ENCODE measurements around the gene PRDM4. TPM values are rescaled to one million over a fixed set of nuclear protein-coding genes. Genes with fewer than 3 reads are reported as not detected.
A peak's percentile ranks its signal among the peaks of the same experiment; 100 is the strongest.

Gene PRDM4
- total RNA-seq, 1 donor, result 39.1 TPM

DNA sequence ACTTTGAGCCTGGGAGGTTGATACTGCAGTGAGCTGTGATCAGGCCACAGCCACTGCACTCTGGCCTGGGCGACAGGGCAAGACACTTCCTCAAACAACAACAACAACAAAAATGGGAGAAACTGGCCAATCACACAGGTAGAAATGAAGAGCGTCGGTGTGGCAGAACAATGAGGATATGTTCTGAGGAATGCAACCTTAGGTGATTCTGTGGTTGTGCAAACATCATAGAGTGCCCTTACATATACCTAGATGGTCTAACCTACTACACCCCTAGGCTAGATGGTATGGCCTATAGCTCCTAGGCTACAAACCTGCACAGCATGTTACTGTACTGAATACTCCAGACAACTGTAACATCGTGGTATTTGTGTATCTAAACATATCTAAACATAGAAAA lies 3.7 kb upstream of the PRDM4 start:
- H3K4me2 ChIP-seq (ENCODE audit: insufficient read depth, low read length), result no peak overlapping the region
- no peaks in the 10 kb centered on the region for H3K9me3 ChIP-seq (ENCODE audit: low read depth, low read length)
- H3K4me1 ChIP-seq (ENCODE audit: insufficient read depth, low read length), result peaks cover 12% of the 10 kb centered on the region
- no peak overlapping the region for H3K27ac ChIP-seq (ENCODE audit: low read depth, low read length)
- peaks cover 12% of the 10 kb centered on the region for H3K79me2 ChIP-seq (ENCODE audit: insufficient read depth, low read length)
- TF ChIP-seq, protein P1, sequence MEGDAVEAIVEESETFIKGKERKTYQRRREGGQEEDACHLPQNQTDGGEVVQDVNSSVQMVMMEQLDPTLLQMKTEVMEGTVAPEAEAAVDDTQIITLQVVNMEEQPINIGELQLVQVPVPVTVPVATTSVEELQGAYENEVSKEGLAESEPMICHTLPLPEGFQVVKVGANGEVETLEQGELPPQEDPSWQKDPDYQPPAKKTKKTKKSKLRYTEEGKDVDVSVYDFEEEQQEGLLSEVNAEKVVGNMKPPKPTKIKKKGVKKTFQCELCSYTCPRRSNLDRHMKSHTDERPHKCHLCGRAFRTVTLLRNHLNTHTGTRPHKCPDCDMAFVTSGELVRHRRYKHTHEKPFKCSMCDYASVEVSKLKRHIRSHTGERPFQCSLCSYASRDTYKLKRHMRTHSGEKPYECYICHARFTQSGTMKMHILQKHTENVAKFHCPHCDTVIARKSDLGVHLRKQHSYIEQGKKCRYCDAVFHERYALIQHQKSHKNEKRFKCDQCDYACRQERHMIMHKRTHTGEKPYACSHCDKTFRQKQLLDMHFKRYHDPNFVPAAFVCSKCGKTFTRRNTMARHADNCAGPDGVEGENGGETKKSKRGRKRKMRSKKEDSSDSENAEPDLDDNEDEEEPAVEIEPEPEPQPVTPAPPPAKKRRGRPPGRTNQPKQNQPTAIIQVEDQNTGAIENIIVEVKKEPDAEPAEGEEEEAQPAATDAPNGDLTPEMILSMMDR (IDR thresholded peaks at IDR 0.05; ENCODE audit: extremely low read depth, low read depth, low read length), result no peak
- no peaks in the 10 kb centered on the region for H4K20me1 ChIP-seq (ENCODE audit: insufficient read depth, low read length)
- no peak overlapping the region for H2AFZ ChIP-seq (ENCODE audit: low read length)
- H3K4me3 ChIP-seq (ENCODE audit: insufficient read depth, low read length), result no peak overlapping the region
- H3K27me3 ChIP-seq (ENCODE audit: insufficient read depth, low read length), result no peaks in the 10 kb centered on the region
- no peaks in the 10 kb centered on the region for H3K36me3 ChIP-seq (ENCODE audit: insufficient read depth, low read length)
- no peak for DNase-seq (ENCODE audit: insufficient read length, low spot score, missing footprints)

DNA sequence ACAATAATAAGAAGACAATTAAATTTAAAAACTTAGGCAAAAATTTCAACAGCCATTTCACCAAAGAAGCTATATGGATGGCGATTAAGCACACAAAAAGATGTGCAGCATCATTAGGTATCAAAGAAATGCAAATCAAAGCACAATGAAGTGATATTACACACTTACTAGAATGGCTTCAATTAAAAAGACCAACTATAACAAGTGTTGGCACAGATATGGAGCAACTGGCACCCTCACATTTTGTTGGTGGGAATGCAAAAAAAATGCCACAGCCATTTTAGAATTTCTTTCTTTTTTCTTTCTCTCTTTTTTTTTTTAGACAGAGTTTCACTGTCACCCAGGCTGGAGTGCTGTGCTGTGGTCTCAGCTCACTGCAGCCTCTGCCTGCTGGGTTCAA lies 1.9 kb upstream of the PRDM4 start:
- Histone ChIP-seq H3K27me3 (ENCODE audit: insufficient read depth, low read length) (no peaks in the 10 kb centered on the region), H4K20me1 (ENCODE audit: insufficient read depth, low read length) (peaks cover 4% of the 10 kb centered on the region), H3K4me2 (ENCODE audit: insufficient read depth, low read length) (no peak overlapping the region), H3K4me3 (ENCODE audit: insufficient read depth, low read length) (no peak overlapping the region), H3K79me2 (ENCODE audit: insufficient read depth, low read length) (peaks cover 30% of the 10 kb centered on the region), H3K9me3 (ENCODE audit: low read depth, low read length) (no peaks in the 10 kb centered on the region), H2AFZ (ENCODE audit: low read length) (no peak overlapping the region), H3K36me3 (ENCODE audit: insufficient read depth, low read length) (peaks cover 12% of the 10 kb centered on the region), H3K27ac (ENCODE audit: low read depth, low read length) (no peak overlapping the region), H3K4me1 (ENCODE audit: insufficient read depth, low read length) (peaks cover 27% of the 10 kb centered on the region)
- no peak for DNase-seq (ENCODE audit: insufficient read length, low spot score, missing footprints)
- TF ChIP-seq, protein P1 (IDR thresholded peaks at IDR 0.05; ENCODE audit: extremely low read depth, low read depth, low read length), result no peak

DNA sequence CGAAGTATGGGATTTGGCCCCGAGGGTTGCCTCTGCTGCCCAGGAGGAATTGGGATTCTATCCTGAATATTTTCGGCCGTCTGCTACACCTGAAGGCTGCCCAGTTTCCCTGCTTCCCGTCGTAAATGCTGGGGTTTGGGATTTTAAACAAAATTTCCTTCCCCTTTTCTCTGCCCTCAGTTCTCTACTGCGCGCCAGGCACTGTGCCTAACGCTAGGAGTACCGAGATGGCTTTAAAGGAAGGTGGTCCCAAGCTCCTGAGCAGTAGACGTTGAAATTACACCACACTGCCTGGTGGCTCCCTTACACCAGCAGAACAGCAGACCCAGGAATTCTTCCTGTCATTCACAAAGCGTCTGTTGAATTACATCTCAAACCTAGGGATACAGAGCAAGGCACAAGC lies 566 bp upstream of the PRDM4 start:
- H3K27me3 ChIP-seq (ENCODE audit: insufficient read depth, low read length), result no peaks in the 10 kb centered on the region
- peak overlapping the region; percentile 6 for H3K27ac ChIP-seq (ENCODE audit: low read depth, low read length)
- H3K9me3 ChIP-seq (ENCODE audit: low read depth, low read length), result no peaks in the 10 kb centered on the region
- peaks cover 44% of the 10 kb centered on the region for H3K79me2 ChIP-seq (ENCODE audit: insufficient read depth, low read length)
- DNase-seq (ENCODE audit: insufficient read length, low spot score, missing footprints), result peak; percentile 75
- peak overlapping the region; percentile 89 for H3K4me3 ChIP-seq (ENCODE audit: insufficient read depth, low read length)
- peaks cover 25% of the 10 kb centered on the region for H3K36me3 ChIP-seq (ENCODE audit: insufficient read depth, low read length)
- TF ChIP-seq, protein P1 (IDR thresholded peaks at IDR 0.05; ENCODE audit: extremely low read depth, low read depth, low read length), result no peak
- peak overlapping the region; percentile 87 for H3K4me2 ChIP-seq (ENCODE audit: insufficient read depth, low read length)
- H2AFZ ChIP-seq (ENCODE audit: low read length), result peak overlapping the region; percentile 92
- H3K4me1 ChIP-seq (ENCODE audit: insufficient read depth, low read length), result peaks cover 27% of the 10 kb centered on the region
- peaks cover 4% of the 10 kb centered on the region for H4K20me1 ChIP-seq (ENCODE audit: insufficient read depth, low read length)

GRCh38 chr12:107760207-107760808 lies 629 bp downstream of the PRDM4 start:
- Histone ChIP-seq H3K9me3 (ENCODE audit: low read depth, low read length) (no peaks in the 10 kb centered on the region), H3K36me3 (ENCODE audit: insufficient read depth, low read length) (peaks cover 37% of the 10 kb centered on the region), H4K20me1 (ENCODE audit: insufficient read depth, low read length) (peaks cover 4% of the 10 kb centered on the region), H3K27me3 (ENCODE audit: insufficient read depth, low read length) (no peaks in the 10 kb centered on the region), H3K4me1 (ENCODE audit: insufficient read depth, low read length) (peaks cover 27% of the 10 kb centered on the region), H3K4me3 (ENCODE audit: insufficient read depth, low read length) (peak overlapping the region; percentile 89), H3K79me2 (ENCODE audit: insufficient read depth, low read length) (peaks cover 51% of the 10 kb centered on the region), H3K4me2 (ENCODE audit: insufficient read depth, low read length) (peak overlapping the region; percentile 100), H3K27ac (ENCODE audit: low read depth, low read length) (peak overlapping the region; percentile 93), H2AFZ (ENCODE audit: low read length) (peak overlapping the region; percentile 73)
- peak; percentile 73 for DNase-seq (ENCODE audit: insufficient read length, low spot score, missing footprints)
- TF ChIP-seq, protein P1 (IDR thresholded peaks at IDR 0.05; ENCODE audit: extremely low read depth, low read depth, low read length), result no peak
